SK-N-MC (cell line): ENCODE measurements around the gene FAIM2.

Experiments used
- FOXP2 ChIP-seq: optimal IDR thresholded peaks from 2 replicates; pipeline ENCODE3; 2011; ENCODE audit warnings: mild to moderate bottlenecking, moderate library complexity; ENCODE audit not compliant: insufficient read depth; ENCODE audit errors: extremely low read length, control extremely low read depth
- POLR2AphosphoS5 ChIP-seq: IDR thresholded peaks from 2 replicates; pipeline ENCODE4 v1.6.1; 2012; ENCODE audit warnings: mild to moderate bottlenecking, low read depth, low read length, borderline replicate concordance

- TF ChIP-seq POLR2AphosphoS5 (no peak), FOXP2 (no peak)
Observed at GRCh38 chr12:49895773-49896172, 7.9 kb downstream of the FAIM2 start.
